Suprapubic skin (tissue), 4 donors: Measurements from ENCODE around the gene F2. TPM values are rescaled to one million over a fixed set of nuclear protein-coding genes. Genes with fewer than 3 reads are reported as not detected.

Experiments
- DNase-seq, 2 donors: peaks; one replicate each; pipeline ENCODE4 v3.0.0-alpha.2; 2019; ENCODE audit warnings: low spot score in 2 of 2
- H3K27ac ChIP-seq: fragments of 200-600 bp; sonication (generic); one replicate; pipeline ENCODE4 v1.5.1; 2019
- H3K27me3 ChIP-seq: fragments of 200-600 bp; sonication (generic); one replicate; pipeline ENCODE4 v1.5.1; 2019
- H3K36me3 ChIP-seq: fragments of 200-600 bp; sonication (generic); one replicate; pipeline ENCODE4 v1.5.1; 2019
- H3K4me1 ChIP-seq: fragments of 200-600 bp; sonication (generic); one replicate; pipeline ENCODE4 v1.5.1; 2019
- H3K4me3 ChIP-seq: fragments of 200-600 bp; sonication (generic); one replicate; pipeline ENCODE4 v1.5.1; 2019; ENCODE audit warnings: mild to moderate bottlenecking
- H3K9me3 ChIP-seq: fragments of 200-600 bp; sonication (generic); one replicate; pipeline ENCODE4 v1.5.1; 2019
- CTCF ChIP-seq, 2 donors: fragments of 200-600 bp in 1 of 2; fragments of 450-650 bp in 1 of 2; sonication (generic) in 1 of 2; IDR thresholded peaks; one replicate each; pipeline ENCODE4 v1.5.1; 2016 to 2019; ENCODE audit warnings: antibody characterized with exemption in 2 of 2, mild to moderate bottlenecking in 1 of 2, moderate library complexity in 1 of 2
- EP300 ChIP-seq: sonication (generic); formaldehyde crosslinking; IDR thresholded peaks from one replicate; pipeline ENCODE4 v1.6.1; 2017; ENCODE audit warnings: antibody characterized with exemption
- POLR2A ChIP-seq, 2 donors: fragments of 450-650 bp; IDR thresholded peaks; one replicate each; pipeline ENCODE4 v1.6.1; 2017; ENCODE audit warnings: antibody characterized with exemption in 2 of 2, mild to moderate bottlenecking in 2 of 2, moderate library complexity in 2 of 2
- POLR2AphosphoS5 ChIP-seq, 3 donors: sonication (generic); formaldehyde crosslinking; IDR thresholded peaks; one replicate each; pipeline ENCODE4 v1.6.1; 2017; ENCODE audit warnings: antibody characterized with exemption in 3 of 3
- WGBS: methylation state at CpG from one replicate; pipeline ENCODE4 v1.1.5; 2018; 5-methylcytosine and 5-hydroxymethylcytosine counted together
- total RNA-seq, 4 donors: library from RNA; depleted of rRNA; stranded (reverse); fragments of >200 nt; gene quantifications; one replicate each; pipeline ENCODE4 v1.1.0, GENCODE V29; 2016

F2 gene
- total RNA-seq, 4 donors from 2014 or later: 1.6 TPM; not detected in 3

- Histone ChIP-seq H3K27me3 (no peaks in the 10 kb centered on the region), H3K4me3 (no peak overlapping the region), H3K36me3 (peaks cover 47% of the 10 kb centered on the region), H3K4me1 (peaks cover 63% of the 10 kb centered on the region), H3K9me3 (no peaks in the 10 kb centered on the region), H3K27ac (peak overlapping the region; percentile 70)
- WGBS: 50% methylated on average over 11 of the region's 11 CpGs
- no peak for TF ChIP-seq EP300
- TF ChIP-seq POLR2A (IDR thresholded peaks at IDR 0.05): no peak
- no peak for TF ChIP-seq CTCF (IDR thresholded peaks at IDR 0.05)
- TF ChIP-seq POLR2AphosphoS5 (IDR thresholded peaks at IDR 0.05): no peak
- no peak for DNase-seq
Observed at GRCh38 chr11:46696212-46696558, 22.8 kb upstream of the F2 start.

GRCh38 chr11:46697303-46697702 lies 21.7 kb upstream of the F2 start:
- H3K27ac ChIP-seq: peak overlapping the region; percentile 1

GRCh38 chr11:46697723-46698122 lies 21.3 kb upstream of the F2 start:
- Histone ChIP-seq H3K27me3 (no peaks in the 10 kb centered on the region), H3K9me3 (no peaks in the 10 kb centered on the region), H3K36me3 (peaks cover 39% of the 10 kb centered on the region), H3K4me3 (no peak overlapping the region), H3K4me1 (peaks cover 77% of the 10 kb centered on the region), H3K27ac (no peak overlapping the region)
- WGBS: 53% methylated on average over 2 of the region's 2 CpGs
- TF ChIP-seq EP300 (no peak), POLR2A (IDR thresholded peaks at IDR 0.05) (no peak), POLR2AphosphoS5 (IDR thresholded peaks at IDR 0.05) (no peak), CTCF (IDR thresholded peaks at IDR 0.05) (no peak)
- no peak for DNase-seq

More at GRCh38 chr11:46697303-46697702, 21.7 kb upstream of the F2 start:
- 75% methylated on average over 3 of the region's 3 CpGs for WGBS
- Histone ChIP-seq H3K4me1 (peaks cover 73% of the 10 kb centered on the region), H3K27me3 (no peaks in the 10 kb centered on the region), H3K36me3 (peaks cover 39% of the 10 kb centered on the region), H3K4me3 (no peak overlapping the region), H3K9me3 (no peaks in the 10 kb centered on the region)
- TF ChIP-seq CTCF (IDR thresholded peaks at IDR 0.05): no peak
- TF ChIP-seq POLR2A (IDR thresholded peaks at IDR 0.05): no peak
- no peak for TF ChIP-seq POLR2AphosphoS5 (IDR thresholded peaks at IDR 0.05)
- TF ChIP-seq EP300: no peak
- no peak for DNase-seq

GRCh38 chr11:46698597-46698996 lies 20.4 kb upstream of the F2 start:
- WGBS: 75% methylated on average over 1 of the region's 1 CpG
- TF ChIP-seq POLR2AphosphoS5 (IDR thresholded peaks at IDR 0.05) (no peak), CTCF (IDR thresholded peaks at IDR 0.05) (no peak), EP300 (no peak), POLR2A (IDR thresholded peaks at IDR 0.05) (no peak)
- peaks cover 40% of the 10 kb centered on the region for H3K36me3 ChIP-seq
- H3K9me3 ChIP-seq: no peaks in the 10 kb centered on the region
- H3K27ac ChIP-seq: no peak overlapping the region
- no peak overlapping the region for H3K4me3 ChIP-seq
- no peak for DNase-seq
- H3K4me1 ChIP-seq: peaks cover 83% of the 10 kb centered on the region
- H3K27me3 ChIP-seq: no peaks in the 10 kb centered on the region

- H3K36me3 ChIP-seq: peaks cover 42% of the 10 kb centered on the region
- DNase-seq: peak; percentile 100
- no peaks in the 10 kb centered on the region for H3K9me3 ChIP-seq
- WGBS: under 1% methylated on average over 40 of the region's 44 CpGs
- H3K4me3 ChIP-seq: peak within 1 kb of the TSS; percentile 99
- peak within 1 kb of the TSS; percentile 90 for H3K27ac ChIP-seq
- TF ChIP-seq CTCF (IDR thresholded peaks at IDR 0.05) (no peak), POLR2A (IDR thresholded peaks at IDR 0.05) (peak in 1 of 2 donors; percentile 68), EP300 (no peak), POLR2AphosphoS5 (IDR thresholded peaks at IDR 0.05) (peak in 1 of 3 donors; percentile 66)
- H3K27me3 ChIP-seq: no peaks in the 10 kb centered on the region
- H3K4me1 ChIP-seq: peaks cover 64% of the 10 kb centered on the region
Observed at GRCh38 chr11:46700241-46701077, 18.6 kb upstream of the F2 start, which contains the start of the genes ARHGAP1 and ZNF408. TSS of gene ARHGAP1 (minus strand) at chr11:46700619. CDS start at chr11:46696107, 4,512 bp downstream. TSS of gene ZNF408 (plus strand) at chr11:46701031. CDS start at chr11:46701048, 17 bp downstream.
